A673 (cell line): ENCODE measurements around the gene BICD2. TPM values are rescaled to one million over a fixed set of nuclear protein-coding genes. Genes with fewer than 3 reads are reported as not detected.

Experiments used
- BruUV-seq: library from RNA; stranded (reverse); fragments of 400-500 nt; replicated peaks from 2 replicates; lab custom pipeline; 2021; lab: Mats Ljungman, UMichigan
- CTCF ChIA-PET: fragments of 300-600 bp; sonication (Branson Sonifier 250); formaldehyde crosslinking; loops from one replicate; lab custom pipeline; 2022; ENCODE audit warnings: antibody characterized with exemption; lab: Charles Lee
- POLR2A ChIA-PET: fragments of 300-600 bp; sonication (Branson Sonifier 250); formaldehyde crosslinking; loops from one replicate; lab custom pipeline; 2022; ENCODE audit warnings: antibody characterized with exemption; ENCODE audit not compliant: low non-redundant PET; lab: Charles Lee
- DNase-seq: peaks from one replicate; pipeline ENCODE4 v3.0.0-alpha.2; 2015; ENCODE audit warnings: low spot score
- H3K27ac ChIP-seq: fragments of 200-600 bp; sonication (generic); 2 replicates; pipeline ENCODE4 v1.5.1; 2016; ENCODE audit warnings: mixed run types, low read depth, mild to moderate bottlenecking, mixed read lengths, antibody characterized with exemption, low read length; ENCODE audit not compliant: poor library complexity, severe bottlenecking
- H3K27me3 ChIP-seq: fragments of 200-600 bp; sonication (generic); replicated peaks from 2 replicates; pipeline ENCODE4 v1.6.1; 2017; ENCODE audit warnings: mixed run types, low read depth, mild to moderate bottlenecking, mixed read lengths, antibody characterized with exemption, low read length; ENCODE audit not compliant: insufficient read depth, poor library complexity
- H3K36me3 ChIP-seq: fragments of 200-600 bp; sonication (generic); 2 replicates; pipeline ENCODE4 v1.6.1; 2016; ENCODE audit warnings: mixed run types, mild to moderate bottlenecking, mixed read lengths, antibody characterized with exemption, low read length; ENCODE audit not compliant: insufficient read depth, poor library complexity, severe bottlenecking
- H3K4me1 ChIP-seq: fragments of 200-600 bp; sonication (generic); 2 replicates; pipeline ENCODE4 v1.6.1; 2017; ENCODE audit warnings: mixed run types, mild to moderate bottlenecking, mixed read lengths, antibody characterized with exemption, low read length; ENCODE audit not compliant: insufficient read depth, poor library complexity, severe bottlenecking
- H3K4me3 ChIP-seq: fragments of 200-600 bp; sonication (generic); 2 replicates; pipeline ENCODE4 v1.5.1; 2016; ENCODE audit warnings: low read depth, mixed run types, mild to moderate bottlenecking, mixed read lengths, low read length; ENCODE audit not compliant: poor library complexity, severe bottlenecking
- H3K9me3 ChIP-seq: fragments of 200-600 bp; sonication (generic); 2 replicates; pipeline ENCODE4 v1.6.1; 2016; ENCODE audit warnings: mixed run types, low read depth, mild to moderate bottlenecking, mixed read lengths, antibody characterized with exemption, low read length; ENCODE audit not compliant: poor library complexity, severe bottlenecking
- EZH2 ChIP-seq: fragments of 200-600 bp; sonication (generic); IDR thresholded peaks from 2 replicates; pipeline ENCODE4 v1.6.1; 2017; ENCODE audit warnings: borderline replicate concordance, low read depth, mild to moderate bottlenecking, mixed read lengths, antibody characterized with exemption, low read length; ENCODE audit not compliant: poor library complexity, severe bottlenecking
- intact Hi-C: fragments of 100-400 bp; cut with micrococcal nuclease; formaldehyde crosslinking; loops from one replicate; pipeline ENCODE4 v1.10.0; 2022; ENCODE audit not compliant: unreplicated experiment
- total RNA-seq: library from RNA; stranded (reverse); gene quantifications from 2 replicates; pipeline ENCODE4 v1.2.3, GENCODE V29; 2021
- TF ChIP-seq, protein P1 (sequence below): fragments of 300-800, 200-600 bp; sonication (generic); conservative IDR thresholded peaks from 2 replicates; pipeline ENCODE4 v1.5.1; 2017; ENCODE audit warnings: low read depth, mild to moderate bottlenecking, antibody characterized with exemption, low read length, moderate library complexity, mixed read lengths

The BICD2 gene
- total RNA-seq, 1 experiment from 2014 or later: 47.8 TPM

DNA sequence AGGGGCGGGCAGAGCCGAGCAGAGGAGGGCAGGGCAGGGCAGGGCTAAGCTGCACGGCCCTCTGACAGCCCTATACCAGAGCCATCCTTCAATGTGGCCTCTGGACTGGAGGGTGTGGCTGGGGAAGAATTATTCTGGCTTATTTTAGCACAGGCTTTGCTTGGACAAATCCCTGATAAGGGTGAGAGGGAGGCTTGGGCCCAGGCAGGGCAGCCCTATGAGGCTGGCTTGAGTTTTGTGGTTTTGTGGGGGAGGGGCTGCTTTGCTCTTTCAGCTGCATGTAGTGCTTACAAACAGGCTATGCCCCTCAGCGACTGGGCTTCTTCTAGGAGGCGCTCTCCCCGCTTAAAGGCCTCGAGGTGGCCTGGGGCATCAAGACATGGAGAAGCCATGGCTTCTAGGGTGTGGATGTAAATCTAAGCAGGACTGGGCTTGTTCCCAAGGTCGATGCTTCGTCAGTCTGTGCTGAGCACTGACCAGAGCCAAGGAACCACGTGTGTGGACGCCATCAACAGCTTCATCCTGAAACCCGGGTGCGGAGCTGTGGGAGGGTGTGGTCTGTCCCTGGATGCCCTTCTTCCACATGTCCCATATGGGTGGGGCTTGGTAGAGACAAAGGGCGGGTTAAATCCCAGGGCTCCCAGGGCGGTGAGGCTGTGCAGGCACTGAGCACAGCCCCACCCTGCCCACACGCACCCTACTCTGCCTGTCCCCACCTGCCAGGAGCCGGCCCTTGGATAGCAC, 49.0 kb downstream of the BICD2 start:
- DNase-seq: no peak
- H3K27me3 ChIP-seq: no peaks in the 10 kb centered on the region
- TF ChIP-seq, protein P1, sequence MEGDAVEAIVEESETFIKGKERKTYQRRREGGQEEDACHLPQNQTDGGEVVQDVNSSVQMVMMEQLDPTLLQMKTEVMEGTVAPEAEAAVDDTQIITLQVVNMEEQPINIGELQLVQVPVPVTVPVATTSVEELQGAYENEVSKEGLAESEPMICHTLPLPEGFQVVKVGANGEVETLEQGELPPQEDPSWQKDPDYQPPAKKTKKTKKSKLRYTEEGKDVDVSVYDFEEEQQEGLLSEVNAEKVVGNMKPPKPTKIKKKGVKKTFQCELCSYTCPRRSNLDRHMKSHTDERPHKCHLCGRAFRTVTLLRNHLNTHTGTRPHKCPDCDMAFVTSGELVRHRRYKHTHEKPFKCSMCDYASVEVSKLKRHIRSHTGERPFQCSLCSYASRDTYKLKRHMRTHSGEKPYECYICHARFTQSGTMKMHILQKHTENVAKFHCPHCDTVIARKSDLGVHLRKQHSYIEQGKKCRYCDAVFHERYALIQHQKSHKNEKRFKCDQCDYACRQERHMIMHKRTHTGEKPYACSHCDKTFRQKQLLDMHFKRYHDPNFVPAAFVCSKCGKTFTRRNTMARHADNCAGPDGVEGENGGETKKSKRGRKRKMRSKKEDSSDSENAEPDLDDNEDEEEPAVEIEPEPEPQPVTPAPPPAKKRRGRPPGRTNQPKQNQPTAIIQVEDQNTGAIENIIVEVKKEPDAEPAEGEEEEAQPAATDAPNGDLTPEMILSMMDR: no peak
- TF ChIP-seq EZH2: no peak
- H3K4me1 ChIP-seq: peaks cover 5% of the 10 kb centered on the region
- ChIA-PET POLR2A (no interaction called here), CTCF (interaction anchor here (2.7 kb wide), 1 partner anchor 74 kb away, joined by 18 read pairs; no protein-coding TSS in a partner anchor)
- no peak overlapping the region for H3K4me3 ChIP-seq
- BruUV-seq: no TSS peak
- intact Hi-C loops: loop anchor here (1.0 kb wide), 1 partner anchor 75 kb away; no protein-coding TSS in a partner anchor
- no peak overlapping the region for H3K27ac ChIP-seq
- H3K9me3 ChIP-seq: no peaks in the 10 kb centered on the region
- H3K36me3 ChIP-seq: peaks cover 81% of the 10 kb centered on the region

- BruUV-seq: no TSS peak
- intact Hi-C loops: no loop called here
- H3K27me3 ChIP-seq: no peaks in the 10 kb centered on the region
- ChIA-PET POLR2A (no interaction called here), CTCF (no interaction called here)
- peaks cover 5% of the 10 kb centered on the region for H3K4me1 ChIP-seq
- no peaks in the 10 kb centered on the region for H3K9me3 ChIP-seq
- H3K4me3 ChIP-seq: no peak overlapping the region
- no peak overlapping the region for H3K27ac ChIP-seq
- TF ChIP-seq, protein P1: no peak
- TF ChIP-seq EZH2: no peak
- no peak for DNase-seq
- H3K36me3 ChIP-seq: peaks cover 73% of the 10 kb centered on the region
Measured at GRCh38 chr9:92714787-92715487, 49.7 kb downstream of the BICD2 start.

DNA sequence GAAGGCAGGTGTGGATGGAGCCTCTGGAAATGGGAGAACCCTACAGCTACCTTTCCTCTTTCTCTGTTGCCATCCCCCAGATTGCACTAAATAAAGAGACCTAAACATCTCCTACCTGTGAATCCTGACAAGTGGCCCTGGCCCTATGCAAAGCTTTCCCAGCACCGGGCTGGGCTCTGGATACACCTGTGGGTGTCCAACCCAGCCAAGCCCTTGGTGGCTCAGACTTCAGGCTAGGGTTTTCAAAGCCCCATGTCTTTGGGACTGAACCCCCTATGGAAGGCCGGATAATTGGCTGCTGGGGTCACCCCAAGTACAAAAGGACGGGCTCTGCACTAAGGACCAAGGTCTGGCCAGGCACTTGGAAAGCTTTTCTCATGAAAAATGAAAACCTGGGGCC, 50.6 kb downstream of the BICD2 start:
- POLR2A ChIA-PET: no interaction called here
- H3K4me3 ChIP-seq: no peak overlapping the region
- CTCF ChIA-PET: no interaction called here
- H3K4me1 ChIP-seq: peaks cover 5% of the 10 kb centered on the region
- BruUV-seq: no TSS peak
- TF ChIP-seq, protein P1: no peak
- no peak for TF ChIP-seq EZH2
- intact Hi-C loops: no loop called here
- no peak for DNase-seq
- H3K9me3 ChIP-seq: no peaks in the 10 kb centered on the region
- no peaks in the 10 kb centered on the region for H3K27me3 ChIP-seq
- H3K27ac ChIP-seq: no peak overlapping the region
- peaks cover 65% of the 10 kb centered on the region for H3K36me3 ChIP-seq
